Hepatocyte (in vitro differentiated cells): Measurements from ENCODE around the gene HBG1.

ENCODE experiments used
- CTCF ChIP-seq: fragments of 200-600 bp; sonication (generic); IDR thresholded peaks from 2 replicates; pipeline ENCODE4 v1.5.1; 2016; ENCODE audit warnings: antibody characterized with exemption, mild to moderate bottlenecking; ENCODE audit not compliant: poor library complexity
- EZH2phosphoT487 ChIP-seq: fragments of 200-600 bp; sonication (generic); IDR thresholded peaks from one replicate; pipeline ENCODE4 v1.6.1; 2018; ENCODE audit warnings: antibody characterized with exemption, mild to moderate bottlenecking, low read depth, moderate library complexity; ENCODE audit not compliant: unreplicated experiment, severe bottlenecking

- no peak for TF ChIP-seq EZH2phosphoT487
- no peak for TF ChIP-seq CTCF
Observed at GRCh38 chr11:5229356-5229755, 20.3 kb downstream of the HBG1 start.
